NCI-H2227 (cell line): Measurements from ENCODE around the gene STIMATE.

ENCODE experiments used
- DNase-seq: peaks from one replicate; lab custom pipeline; 2025; ENCODE audit not compliant: unreplicated experiment; lab: John Stamatoyannopoulos, UW

Gene STIMATE

DNA sequence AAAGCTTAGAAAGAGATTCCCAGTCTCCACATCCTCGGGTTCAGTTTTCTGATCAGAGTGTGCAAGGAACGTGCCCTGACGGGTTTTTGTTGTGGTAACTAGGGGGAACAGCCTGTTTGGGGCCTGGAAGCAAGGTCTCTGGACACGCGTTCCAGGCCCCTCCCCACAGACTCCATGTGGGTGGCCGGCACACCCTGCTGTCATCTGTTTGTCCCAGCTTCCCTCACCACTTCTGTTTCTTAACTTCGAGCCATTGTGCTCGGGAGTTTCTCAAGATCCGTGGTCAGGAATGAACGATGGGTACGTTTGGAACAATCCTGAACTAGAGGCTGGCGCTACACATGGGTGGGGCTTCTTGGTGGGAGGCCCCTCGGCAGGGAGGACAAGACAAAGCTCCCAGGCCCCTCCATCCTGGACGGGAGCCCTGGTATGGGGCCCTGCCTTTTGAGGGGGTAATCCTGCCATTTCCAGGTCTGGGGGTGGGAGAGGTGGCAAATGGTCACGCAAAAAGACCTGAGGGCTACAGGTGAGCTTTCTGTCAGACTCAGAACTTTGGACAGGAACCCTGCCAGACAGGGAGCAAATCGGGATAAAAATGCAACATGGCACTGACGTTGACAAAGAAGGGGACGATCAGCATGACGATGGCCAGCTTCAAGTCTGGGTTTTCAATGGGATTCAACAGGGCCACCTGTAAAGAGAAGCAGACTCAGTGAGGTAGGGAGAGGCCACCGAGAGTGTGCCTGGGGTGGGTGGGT, 54.1 kb downstream of the STIMATE start:
- no peak for DNase-seq

DNA sequence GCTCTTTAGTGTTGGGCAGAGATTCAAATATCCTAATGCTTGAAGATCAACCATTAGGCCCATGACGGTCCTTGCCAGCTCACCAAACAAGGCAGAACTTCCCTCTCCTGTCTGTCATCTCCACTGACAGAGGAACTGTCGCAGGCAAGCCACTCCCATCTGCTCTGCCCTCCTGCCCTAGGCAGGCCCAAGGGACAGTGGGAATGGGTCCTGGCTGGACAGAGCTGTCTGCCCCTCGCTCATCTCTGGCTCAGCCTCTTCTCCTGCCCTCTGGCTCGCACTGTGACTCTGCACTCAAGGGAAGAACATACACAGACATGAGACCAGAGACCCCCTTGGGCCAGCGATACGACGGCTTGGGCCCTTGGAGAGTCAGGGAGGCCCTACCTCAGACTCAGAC, 54.9 kb downstream of the STIMATE start:
- no peak for DNase-seq

DNA sequence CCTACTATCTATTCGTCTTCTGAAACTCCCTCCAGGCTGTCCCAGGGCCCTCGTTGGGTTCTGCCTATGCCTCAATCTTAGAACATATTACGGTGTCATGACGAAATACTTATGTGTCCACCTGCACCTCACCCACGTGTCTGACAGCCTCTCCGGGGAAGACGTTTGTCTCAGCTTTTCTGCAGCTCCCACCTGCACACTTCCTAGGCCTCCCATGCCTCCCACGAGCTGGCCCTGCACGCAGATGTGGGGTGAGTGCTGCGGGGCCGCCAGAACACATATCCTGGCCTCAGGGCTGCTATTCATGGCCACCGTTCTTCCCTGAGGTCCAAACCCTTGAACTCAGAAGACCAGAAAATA, 55.4 kb downstream of the STIMATE start:
- no peak for DNase-seq

DNA sequence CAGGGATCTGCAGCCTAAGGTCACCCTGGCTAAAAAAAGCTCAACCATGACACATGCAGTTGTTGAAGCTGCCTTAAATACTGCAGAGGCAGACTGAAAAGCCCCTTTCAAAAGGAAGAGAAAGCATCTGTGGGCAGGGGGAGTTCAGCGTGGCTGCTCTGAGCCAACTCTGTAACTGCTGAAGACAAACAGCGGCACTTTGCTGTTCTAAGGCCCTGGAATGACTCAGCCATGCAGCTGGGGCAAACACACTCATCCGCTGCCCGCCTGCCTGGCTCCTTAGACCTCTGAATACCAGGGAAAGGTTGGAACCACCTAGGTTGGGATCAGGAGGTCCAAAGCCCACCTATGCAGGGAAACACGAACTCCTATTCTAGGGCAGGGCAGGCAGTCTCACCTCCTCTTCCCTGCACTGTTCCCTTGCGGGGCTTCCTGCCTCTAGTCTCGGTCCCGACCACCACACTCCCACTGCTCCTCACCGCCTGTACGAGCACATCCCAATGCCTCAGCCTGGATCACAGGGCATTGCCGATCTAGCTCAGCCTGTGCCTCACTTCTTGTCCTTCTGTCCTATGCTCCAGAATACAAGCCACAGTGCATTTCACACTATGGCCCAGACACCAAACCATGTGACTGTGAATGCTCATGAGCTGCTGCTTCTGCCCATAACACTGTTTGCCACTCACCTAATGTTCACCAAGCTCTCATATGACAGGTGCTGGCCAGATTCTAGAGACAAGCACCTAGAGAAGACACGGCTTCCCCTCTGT, 56.0 kb downstream of the STIMATE start:
- DNase-seq, result no peak

DNA sequence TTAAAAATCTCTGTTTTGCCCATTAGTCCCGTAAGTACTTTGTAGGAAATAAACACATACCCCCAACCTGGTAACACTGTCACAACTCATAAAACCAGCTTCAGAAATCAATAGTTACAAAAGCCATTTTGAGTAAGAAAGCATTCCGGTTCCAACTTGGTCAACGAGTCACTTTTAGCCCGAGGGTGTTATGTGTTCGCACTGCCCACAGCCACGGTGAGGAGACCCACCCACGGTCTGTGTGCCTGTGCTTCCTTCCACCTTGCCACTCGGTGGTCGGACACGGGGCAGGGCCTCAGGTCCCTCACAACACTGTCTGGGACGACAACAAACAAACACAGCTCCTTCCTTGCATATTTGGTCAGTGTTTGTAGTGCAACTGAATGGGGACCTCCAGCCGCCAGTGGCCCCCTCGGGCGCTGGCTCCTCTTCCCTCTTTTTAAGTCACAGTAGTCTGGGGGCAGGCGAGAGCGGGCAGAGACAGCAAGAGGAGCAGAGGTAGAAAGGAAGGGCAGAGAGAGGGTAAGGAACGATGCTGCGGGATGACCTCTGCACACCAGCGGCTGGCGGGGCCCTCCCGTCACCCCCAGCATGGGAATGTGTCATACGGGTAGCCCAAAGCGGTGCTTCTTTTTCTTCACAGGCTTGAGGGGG, 57.3 kb downstream of the STIMATE start:
- DNase-seq, result no peak

DNA sequence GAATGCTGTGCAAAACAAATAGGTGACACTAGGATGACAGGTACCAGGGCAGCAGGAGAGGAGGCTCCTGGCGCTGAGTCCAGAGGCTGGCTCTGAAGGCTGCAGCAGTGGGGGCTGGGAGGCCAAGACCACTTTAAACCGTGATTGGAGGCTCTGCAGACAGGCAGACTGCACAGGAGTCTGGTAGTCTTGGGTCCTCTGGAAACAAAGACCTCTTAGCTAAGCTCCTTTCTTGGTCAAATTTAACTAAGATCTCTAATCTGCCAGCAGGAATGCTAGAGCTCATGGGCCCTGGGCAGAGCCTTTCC, 58.1 kb downstream of the STIMATE start:
- DNase-seq, result no peak

DNA sequence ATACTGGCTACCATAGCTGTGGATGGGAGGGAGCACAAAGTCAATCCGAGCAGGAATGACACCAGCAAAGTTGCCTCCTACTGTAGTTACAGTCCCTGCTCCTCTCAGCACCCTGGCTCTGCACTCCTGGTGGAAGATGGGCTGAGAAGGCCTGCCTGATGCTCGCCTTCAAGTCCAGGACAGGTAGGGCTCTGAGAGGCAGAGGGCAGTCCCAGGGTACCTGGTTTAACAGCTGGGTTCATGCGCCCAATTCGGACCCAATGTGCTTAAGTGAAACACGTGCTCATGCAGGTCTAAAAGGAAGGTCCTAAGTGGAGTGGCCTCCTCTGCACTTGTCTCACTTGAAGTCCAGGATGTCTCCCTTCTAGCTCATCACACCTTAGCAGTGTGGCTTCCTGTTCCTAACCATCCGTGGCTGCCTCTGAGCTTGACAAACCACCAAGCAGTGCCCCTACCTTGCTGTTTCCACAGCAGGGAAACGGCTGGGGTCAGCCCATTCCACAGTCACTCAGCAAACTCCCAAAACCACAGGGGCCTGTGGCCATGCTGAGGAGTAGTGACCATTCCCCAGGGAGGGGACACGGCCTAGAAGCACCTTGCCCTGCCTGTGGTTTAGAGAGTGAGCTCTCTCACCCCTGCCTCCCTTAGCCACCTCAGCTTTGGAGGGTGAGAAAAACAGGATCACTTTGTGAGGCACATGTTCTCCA, 58.6 kb downstream of the STIMATE start:
- DNase-seq, result no peak

DNA sequence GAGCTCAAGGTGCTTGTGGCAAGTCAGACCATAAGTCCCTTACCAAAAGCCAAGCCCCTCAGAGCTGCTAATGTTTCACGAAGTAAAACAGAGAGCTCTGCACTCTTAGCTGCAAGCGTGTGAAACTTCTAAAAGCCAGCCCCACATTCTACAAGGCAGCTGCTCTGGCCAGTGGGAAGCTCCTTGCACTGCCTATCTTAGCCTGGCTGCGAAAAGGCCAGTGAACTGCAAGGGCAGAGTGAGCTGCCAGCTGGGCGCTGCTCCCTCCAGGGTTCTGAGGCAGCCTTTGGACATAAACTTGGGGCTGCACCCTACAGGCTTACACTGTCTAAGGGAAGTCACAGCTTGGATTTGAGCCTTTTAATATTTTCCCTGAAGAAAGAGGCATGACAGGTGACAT, 60.4 kb downstream of the STIMATE start:
- DNase-seq, result no peak

DNA sequence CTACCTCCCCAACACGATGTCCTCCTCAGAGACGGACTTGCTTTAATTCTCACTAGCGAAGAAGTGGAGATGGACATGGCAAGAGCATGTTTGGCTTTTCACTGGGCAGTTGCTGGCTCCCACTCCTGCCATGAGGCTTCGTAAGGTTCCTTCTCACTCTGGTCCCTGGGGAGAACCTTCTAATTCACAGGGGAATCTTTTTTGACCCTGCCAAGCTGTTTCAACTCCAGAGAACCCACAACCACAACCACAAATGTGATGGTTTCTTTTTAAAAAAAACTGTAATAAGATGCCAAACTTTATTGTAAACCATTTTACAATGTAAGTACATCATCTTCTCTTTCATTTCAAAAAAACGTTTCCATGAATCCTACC, 60.9 kb downstream of the STIMATE start:
- no peak for DNase-seq

DNA sequence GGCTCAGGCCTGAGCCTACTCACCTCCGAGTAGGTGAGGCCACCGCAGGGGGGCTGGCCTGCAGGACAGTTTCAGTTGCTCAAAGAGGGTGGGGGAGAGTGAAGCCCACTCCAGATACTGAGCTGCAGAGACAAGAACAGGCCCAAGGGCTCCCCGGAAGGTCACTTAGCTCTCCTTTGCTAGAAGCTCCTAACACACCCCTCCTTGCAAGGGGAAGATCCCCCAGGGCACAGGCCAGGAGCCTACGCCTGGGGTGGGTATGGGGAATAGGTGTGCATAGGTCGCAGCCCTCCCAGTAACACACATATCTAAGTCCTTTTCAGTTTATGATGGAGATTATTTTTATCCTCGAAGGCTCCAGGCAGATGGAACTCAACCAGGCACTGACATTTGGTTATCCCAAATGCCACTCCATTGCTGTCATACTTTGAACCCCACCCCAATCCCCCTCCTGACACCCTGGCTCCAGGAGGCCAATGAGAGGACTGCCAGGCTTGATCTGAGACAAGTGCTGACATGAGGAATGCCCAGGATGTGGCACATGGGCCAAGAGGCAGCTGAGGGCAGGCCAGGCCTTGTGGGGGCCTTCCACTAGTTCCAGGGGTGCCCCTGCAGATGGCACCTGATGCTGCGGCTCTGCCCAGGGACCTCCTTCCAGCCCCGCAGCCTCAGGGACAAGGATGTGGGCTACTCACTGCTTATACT, 61.4 kb downstream of the STIMATE start:
- DNase-seq, result no peak

DNA sequence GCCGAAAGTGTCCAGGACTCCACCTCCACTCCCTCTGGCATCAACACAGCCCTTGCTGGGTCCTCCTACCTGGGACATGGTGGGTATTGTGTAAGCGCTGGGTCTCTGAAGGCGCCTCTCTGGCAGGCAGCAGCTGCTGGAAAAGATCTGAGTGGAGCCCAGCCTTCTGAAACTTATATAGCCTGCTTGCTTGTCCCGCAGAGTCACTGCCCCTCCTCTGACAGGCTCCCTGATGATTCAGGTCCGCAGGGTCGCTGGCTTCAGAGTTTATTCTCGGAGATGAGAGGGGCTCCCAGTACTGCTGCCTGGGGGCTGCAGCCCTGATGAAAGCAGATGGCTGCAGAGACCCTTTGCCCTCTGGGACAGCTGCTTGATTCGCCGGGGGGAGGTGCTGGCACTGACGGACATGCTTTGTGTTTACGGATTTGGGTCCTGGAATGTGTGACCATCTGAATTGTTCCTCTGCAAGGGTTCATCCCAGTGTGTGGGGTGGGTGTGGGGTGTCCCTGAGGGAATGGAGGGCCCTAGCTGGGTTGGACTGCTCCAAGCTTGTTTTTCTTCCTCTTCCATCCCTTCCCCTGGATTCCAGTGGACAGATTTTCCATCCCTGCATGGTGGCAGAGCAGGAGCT, 62.4 kb downstream of the STIMATE start, which contains the start of gene MUSTN1:
MUSTN1 (minus strand) TSS at position 149 of the 631 bp plus-strand sequence; CDS start at position 78, 71 bp downstream.
- DNase-seq, result peak; percentile 31

DNA sequence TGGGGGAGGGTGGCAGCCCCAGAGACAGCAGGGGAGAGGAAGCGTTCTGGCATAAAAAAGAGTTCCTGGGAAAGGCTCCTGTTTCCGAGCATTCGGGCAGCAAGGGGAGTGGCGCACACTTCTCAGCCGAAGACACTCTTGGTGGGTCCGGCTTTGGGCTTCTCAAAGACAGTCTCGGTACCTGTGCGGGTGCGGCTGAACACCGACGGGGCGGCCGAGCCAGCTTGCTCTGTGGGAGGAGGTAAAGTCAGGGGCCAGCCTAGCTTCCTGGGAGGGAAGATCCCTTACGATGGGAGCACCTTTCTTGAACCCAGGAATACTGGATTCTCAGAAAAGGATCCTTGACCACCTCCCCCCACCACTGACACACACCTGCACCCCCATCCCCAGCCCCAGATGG, 64.1 kb downstream of the STIMATE start:
- DNase-seq, result no peak

DNA sequence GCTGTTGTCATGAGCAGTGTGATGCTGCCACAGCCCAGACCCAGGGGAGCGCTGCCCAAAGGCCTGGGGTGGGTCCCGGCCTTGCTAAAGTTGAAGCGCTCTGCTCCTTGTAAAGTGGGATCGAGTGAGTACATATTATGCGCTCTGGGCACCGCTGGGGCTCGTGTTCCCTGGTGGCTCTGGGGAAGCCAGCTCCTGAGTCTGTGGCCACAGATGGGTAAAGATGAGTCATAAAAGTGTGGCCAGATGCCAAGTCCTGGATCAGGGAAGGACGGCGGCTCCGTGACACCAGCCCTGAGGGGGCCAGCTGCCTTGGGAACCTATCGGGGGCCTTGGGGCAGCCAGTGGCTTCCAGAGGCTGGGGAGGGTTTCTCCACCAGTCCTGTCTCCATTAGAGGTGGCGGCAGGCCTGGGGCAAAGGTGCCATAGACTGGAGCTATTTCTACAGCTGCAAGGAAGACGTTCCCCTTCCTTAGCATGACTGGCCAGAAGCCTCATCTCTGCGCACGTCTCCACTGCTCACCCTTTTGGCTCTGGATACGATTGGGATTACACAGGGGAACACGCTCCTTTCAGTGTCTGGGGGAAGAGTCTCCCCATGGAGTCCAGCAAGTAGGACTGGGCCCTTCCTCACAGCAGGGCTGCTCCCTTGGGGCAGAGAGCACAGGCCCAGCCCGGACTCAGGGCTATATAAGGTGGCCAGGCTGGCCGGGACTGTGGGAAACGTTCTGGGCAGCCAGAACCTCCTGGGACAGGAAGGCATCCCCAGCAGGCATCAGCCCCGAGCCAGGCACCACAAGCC, 65.6 kb downstream of the STIMATE start:
- DNase-seq, result no peak

DNA sequence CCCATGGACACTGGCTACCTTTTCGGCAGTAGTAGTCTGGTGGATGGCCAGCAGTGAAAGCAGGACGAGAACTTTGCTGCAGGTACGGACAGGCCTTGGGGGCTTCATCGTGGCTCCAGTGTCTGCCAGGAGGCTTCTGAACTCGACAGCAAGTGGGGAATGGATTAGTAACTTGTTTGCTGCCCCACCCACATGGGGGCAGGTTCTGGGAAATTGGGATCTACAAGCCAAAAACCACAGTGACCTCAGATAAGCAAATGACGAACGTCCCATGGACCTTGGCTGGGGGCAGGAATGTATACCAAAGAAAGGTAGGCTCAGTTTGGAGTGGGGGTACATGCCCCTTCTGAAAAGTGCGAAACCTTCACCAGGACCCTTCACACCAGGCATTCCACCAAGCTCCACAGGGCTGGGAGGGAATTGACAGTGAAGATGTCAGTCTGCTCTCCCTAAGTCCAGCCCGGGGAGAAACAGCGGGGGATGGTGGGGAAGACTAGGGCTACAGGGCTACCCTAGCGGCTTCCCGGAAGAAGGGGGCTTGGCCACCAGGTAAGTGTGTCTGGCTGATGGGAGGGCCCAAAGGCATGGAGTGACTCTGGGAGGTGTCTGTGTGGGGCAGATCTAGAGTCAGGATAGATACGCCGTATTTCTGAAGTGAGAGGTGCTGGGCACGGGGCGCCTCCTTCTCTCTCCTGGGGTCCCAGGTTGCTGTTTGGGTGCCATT, 66.7 kb downstream of the STIMATE start, which contains the start of gene ITIH4:
ITIH4 (minus strand) TSS at position 138 of the 724 bp plus-strand sequence; CDS start at position 108, 30 bp downstream.
- no peak for DNase-seq

DNA sequence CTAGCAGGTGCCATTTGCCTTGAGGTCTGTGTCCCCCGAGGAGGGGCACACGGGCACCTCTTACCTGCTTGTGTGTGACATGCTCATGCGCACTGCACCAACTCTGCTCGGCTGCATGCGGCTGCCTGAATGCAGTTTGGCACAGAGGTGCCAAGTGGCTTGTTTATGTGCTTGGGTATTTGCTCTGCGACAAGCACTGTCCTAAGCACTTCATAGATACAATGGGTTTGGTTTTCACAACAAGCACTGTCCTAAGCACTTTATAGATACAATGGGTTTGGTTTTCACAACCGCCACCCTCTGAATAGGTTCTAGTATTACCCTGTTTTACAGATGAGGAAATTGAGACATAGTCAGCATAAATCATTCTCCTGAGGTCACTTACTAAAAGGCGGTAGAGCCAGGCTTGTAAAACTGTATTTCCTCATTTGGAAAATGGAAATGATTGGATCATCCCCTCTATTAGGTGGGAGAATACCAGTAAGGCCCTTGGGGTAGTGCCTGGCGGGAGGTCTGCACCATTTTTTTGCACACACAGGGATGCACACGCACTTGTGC, 67.4 kb downstream of the STIMATE start:
- no peak for DNase-seq

DNA sequence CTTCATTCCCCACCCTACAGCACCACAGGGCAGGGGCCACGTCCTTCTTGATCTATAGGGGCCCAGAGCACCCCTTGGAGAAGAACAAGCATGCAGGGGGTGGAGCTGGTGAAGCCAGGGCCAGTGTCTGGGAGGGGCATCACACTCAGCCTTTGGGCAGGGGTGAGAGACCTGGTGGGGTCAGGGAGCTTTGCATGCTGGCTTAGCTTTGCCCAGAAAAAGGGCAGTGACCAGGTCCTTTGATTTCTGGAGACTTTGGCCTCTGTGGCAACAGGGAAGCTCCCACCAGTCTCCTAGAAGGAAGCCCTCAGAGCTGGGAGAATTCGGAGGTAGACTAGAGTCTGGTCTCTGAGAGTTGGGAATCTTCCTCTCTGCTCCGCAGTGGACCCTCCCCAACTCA, 67.9 kb downstream of the STIMATE start:
- no peak for DNase-seq

DNA sequence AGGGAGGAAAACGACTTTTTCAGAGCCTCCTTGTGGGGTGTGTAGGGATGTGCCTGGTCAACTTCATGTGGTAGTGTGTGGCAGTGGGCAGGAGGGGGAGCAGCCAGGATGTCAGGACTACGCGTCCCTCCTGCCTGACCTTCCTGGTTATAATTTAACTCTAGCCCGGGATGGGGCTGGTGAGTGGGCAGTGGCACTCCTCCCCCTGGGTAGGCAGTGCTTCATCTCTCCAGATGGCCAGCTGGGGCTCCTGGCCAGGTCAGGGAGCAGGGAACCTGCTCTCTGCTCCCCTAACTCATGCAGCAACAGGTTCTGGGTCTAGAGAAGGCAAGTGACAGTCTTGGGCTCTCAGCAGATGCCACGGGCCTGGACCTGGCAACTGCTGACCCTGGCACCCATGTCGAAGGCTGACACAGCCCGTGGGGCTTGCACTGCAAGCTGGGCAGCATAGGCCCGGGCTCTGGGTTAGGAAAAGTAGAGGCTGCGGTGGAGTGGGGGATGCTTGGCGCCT, 69.4 kb downstream of the STIMATE start:
- no peak for DNase-seq

DNA sequence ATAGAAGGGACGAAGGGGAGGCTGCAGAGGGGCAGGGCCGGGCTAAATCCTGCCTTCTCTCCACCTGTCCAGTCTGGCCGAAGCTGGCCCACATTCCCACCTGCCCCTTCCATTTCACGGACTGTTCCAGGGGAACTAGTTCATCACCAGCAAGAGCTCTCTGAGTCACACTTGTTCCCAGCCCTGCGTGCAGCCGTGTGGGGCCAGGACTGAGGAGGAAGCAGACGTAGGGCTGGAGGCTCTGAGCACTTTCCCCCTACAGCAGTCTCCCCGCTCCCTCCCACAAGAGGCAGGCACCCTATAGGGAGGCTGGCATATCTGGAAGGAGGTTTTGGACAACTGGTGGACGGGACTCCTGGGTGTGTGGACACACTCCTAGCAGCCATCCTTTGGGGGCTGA, 69.9 kb downstream of the STIMATE start:
- DNase-seq, result no peak
